Adipose tissue (tissue), 3 donors: ENCODE measurements around the gene FBXL7. TPM values are rescaled to one million over a fixed set of nuclear protein-coding genes. Genes with fewer than 3 reads are reported as not detected.

ENCODE experiments used
- H3K27ac ChIP-seq: one replicate; pipeline ENCODE4 v1.5.1; 2013; ENCODE audit warnings: low read depth, low read length
- WGBS, 3 donors: extraction: QIAGEN DNeasy Blood & Tissue Kit; methylation state at CpG; one replicate each; pipeline ENCODE4 v1.1.7; 2013; 5-methylcytosine and 5-hydroxymethylcytosine counted together
- polyA plus RNA-seq, 3 donors: library from polyadenylated mRNA; stranded (reverse); fragments of 200-250 nt; gene quantifications; one replicate each; pipeline ENCODE4 v1.2.3, GENCODE V29; 2013
- donor health status: healthy with polysubstance abuse.
- donor health status: Bipolar disorder and iron deficiency.
- donor health status: healthy.

The FBXL7 gene
- polyA plus RNA-seq, 3 donors: 1.2 to 16.4 (median 8.4) TPM

GRCh38 chr5:15956622-15957021, 456.6 kb downstream of the FBXL7 start:
- 73 to 96% (median 90%) methylated on average over 6 of the region's 6 CpGs for WGBS, 3 donors

GRCh38 chr5:15957124-15957523, 457.1 kb downstream of the FBXL7 start:
- WGBS, 3 donors: 50 to 61% (median 59%) methylated on average over 5 of the region's 5 CpGs
- no peak overlapping the region for H3K27ac ChIP-seq

More at GRCh38 chr5:15956622-15957021, 456.6 kb downstream of the FBXL7 start:
- no peak overlapping the region for H3K27ac ChIP-seq

GRCh38 chr5:15959370-15960164, 459.6 kb downstream of the FBXL7 start:
- WGBS, 3 donors: 71 to 78% (median 74%) methylated on average over 7 of the region's 7 CpGs
- H3K27ac ChIP-seq: no peak overlapping the region

GRCh38 chr5:15966066-15966640, 466.2 kb downstream of the FBXL7 start:
- 58 to 78% (median 67%) methylated on average over 6 of the region's 6 CpGs for WGBS, 3 donors
- H3K27ac ChIP-seq: no peak overlapping the region

GRCh38 chr5:15966651-15967050, 466.7 kb downstream of the FBXL7 start:
- H3K27ac ChIP-seq: no peak overlapping the region

GRCh38 chr5:15968993-15969392, 469.0 kb downstream of the FBXL7 start:
- no peak overlapping the region for H3K27ac ChIP-seq
- WGBS, 3 donors: 68 to 79% (median 72%) methylated on average over 4 of the region's 4 CpGs

GRCh38 chr5:15977851-15978250, 477.9 kb downstream of the FBXL7 start:
- H3K27ac ChIP-seq: no peak overlapping the region
- WGBS, 3 donors: 66 to 79% (median 76%) methylated on average over 4 of the region's 4 CpGs

- WGBS, 3 donors: 75 to 95% (median 90%) methylated on average over 2 of the region's 2 CpGs
These were observed 480.9 kb downstream of the FBXL7 start for GRCh38 chr5:15980835-15981234.

GRCh38 chr5:15983392-15983791, 483.4 kb downstream of the FBXL7 start:
- WGBS, 3 donors: 45 to 61% (median 48%) methylated on average over 1 of the region's 1 CpG
- no peak overlapping the region for H3K27ac ChIP-seq

More at GRCh38 chr5:15980835-15981234, 480.9 kb downstream of the FBXL7 start:
- no peak overlapping the region for H3K27ac ChIP-seq
